ENCODE measurements around the gene NF1.
A peak's percentile ranks its signal among the peaks of the same experiment; 100 is the strongest.
"Not testable (repeated sequence)": the region's sequence is repeated elsewhere in the genome, so short reads cannot be mapped to it uniquely, and the experiment has no call there.

NF1 gene

GRCh38 chr17:31094600-31095235, at the start of gene NF1:
Gene NF1, plus strand, starts transcription at chr17:31094977. Its CDS starts 333 bp downstream, at chr17:31095310.
- DNase-seq, result peak; percentile 88

GRCh38 chr17:31046856-31047425, 47.8 kb upstream of the NF1 start:
- DNase-seq, result not testable (repeated sequence)

GRCh38 chr17:31048142-31048541, 46.6 kb upstream of the NF1 start:
- DNase-seq, result no peak

- no peak for DNase-seq
Observed at GRCh38 chr17:31048780-31049179, 46.0 kb upstream of the NF1 start.

- no peak for DNase-seq
Observed at GRCh38 chr17:31050948-31051347, 43.8 kb upstream of the NF1 start.

DNA sequence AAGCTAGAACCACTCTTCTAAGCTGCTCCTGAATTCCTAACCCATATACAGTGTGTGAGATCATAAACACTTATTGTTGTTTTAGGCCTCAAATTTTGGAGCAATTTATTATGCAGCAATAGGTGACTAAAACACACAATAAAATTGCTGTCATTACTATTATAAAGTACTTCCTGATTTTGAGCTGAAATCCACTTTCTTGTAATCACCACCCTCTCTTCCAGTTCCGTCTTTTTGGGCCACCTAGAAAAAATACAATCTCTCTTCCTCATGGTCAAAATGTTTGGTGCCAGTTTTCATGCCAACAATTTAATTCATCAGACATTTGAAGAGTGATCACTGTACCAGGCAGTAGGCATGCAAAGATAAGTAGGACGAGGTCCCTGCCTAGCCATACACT, 43.3 kb upstream of the NF1 start:
- DNase-seq, result no peak

GRCh38 chr17:31052187-31052889, 42.4 kb upstream of the NF1 start:
- no peak for DNase-seq

DNA sequence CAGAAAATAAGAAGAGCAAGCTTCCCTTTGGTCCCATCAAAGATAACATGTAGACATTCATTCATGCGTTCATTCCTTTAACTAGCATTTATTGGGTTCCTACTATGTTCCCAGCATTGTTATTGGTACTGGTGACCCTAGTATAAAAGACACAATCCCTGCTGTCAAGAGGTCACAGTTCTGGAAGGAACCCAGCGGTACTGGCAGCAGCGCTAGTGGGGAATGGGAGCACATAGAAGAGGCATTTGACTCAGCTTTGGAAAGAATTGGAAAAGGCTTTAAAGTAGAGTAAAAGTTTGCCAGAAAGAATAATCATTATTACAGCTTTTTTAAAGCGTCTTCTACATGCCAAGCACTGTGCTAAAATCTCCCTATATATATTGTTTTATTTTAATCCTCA, 41.7 kb upstream of the NF1 start:
- no peak for DNase-seq

DNA sequence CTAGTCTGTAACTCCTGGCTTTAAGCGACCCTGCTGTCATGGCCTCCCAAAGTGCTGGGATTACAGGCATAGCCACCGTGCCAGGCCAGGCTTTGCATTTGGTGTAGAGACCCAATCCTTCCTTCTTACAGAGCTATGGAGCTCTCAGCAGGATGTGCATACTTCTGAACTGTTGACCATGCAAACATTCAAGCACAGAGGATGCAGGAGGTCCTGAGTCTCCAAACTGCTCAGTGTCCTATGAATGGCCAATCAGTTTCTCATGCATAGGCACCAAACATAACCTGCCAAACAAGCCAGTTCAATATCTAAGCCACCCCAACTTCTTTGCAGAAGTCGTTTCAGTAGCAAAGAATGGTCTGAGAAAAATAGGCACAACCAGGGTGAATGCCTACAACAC, 40.0 kb upstream of the NF1 start:
- DNase-seq, result no peak

DNA sequence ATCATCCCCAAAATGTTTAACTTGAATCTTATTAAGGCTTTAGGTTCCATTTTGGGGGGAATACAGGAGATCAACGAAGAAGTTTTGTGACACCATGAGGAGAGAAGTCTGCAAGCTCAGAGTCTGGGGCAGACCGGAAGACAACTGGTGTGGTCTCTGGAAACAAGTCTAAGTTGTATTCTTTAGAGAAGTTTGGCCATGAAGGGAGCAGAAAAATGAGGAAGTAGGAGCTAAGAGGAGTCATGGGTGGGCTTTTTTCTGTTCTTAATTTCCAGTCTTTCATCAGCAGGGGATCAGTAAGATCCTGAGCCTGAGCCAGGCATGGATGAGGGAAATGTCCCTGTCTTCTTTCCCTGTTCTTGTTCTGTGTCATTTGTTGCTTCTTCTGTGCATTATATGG, 35.8 kb upstream of the NF1 start:
- DNase-seq, result no peak

GRCh38 chr17:31060791-31061550, 33.8 kb upstream of the NF1 start:
- no peak for DNase-seq

GRCh38 chr17:31061678-31062077, 33.1 kb upstream of the NF1 start:
- DNase-seq, result no peak

GRCh38 chr17:31062346-31062745, 32.4 kb upstream of the NF1 start:
- DNase-seq, result no peak

DNA sequence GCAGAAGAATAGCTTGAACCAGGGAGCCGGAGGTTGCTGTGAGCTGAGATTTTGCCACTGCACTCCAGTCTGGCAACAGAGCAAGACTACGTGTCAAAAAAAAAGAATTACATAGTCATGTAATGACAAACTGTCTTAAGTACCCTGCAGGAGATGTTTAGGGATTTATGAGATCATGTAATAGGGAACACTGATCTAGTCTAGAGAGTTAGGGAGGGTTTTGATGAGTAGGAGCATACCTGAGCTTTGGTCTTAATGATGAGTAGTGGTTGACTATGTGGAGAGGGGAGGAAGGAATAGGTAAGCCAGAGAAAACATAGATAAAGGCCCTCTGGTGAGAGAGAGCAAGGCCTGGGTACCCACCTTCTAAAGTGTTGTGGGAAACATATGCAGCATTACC, 30.1 kb upstream of the NF1 start:
- no peak for DNase-seq

DNA sequence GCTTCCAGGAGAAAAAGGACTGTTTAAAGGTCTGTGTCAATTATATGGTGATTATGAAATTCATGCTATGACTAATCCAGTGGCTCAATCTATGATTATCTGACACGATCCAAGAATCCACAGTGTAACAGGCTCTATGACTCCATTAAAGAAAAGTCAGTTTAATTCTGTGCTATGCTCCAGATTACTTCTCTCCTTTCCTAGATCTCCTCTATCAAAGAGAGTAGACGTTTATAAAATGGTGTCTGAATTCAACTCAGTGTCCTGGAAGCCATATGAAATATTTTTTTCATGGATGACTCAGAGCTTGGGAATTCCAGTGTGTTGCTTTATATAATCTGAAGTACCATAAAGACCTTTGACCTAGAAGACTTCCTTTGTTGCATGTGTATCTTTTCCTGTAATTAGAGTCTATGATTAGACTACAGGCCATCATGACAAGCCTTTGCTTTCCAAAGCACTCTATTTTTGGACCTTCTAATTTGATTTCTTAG, 27.0 kb upstream of the NF1 start:
- no peak for DNase-seq

- DNase-seq, result peak; percentile 14
Observed at GRCh38 chr17:31068291-31068690, 26.5 kb upstream of the NF1 start.

DNA sequence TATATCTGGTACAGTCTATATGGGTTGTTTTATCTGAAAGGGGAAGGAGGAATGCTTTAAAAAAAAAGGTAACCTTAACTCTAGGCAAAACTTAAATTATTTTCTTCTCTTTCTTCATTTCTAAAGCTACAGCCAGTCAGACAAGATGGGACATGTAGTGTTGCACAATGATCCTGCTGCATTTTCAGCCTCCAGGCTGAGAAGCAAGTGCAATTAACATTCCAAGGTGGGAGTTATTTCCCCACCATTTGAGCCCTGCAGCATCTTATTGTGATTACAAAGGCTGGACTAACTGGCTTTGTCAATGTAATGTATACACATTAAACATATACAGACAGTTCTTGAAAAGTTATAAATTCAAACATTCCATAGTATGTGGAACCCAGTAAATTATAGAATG, 22.6 kb upstream of the NF1 start:
- no peak for DNase-seq

- DNase-seq, result no peak
Observed at GRCh38 chr17:31073411-31073810, 21.4 kb upstream of the NF1 start.

- DNase-seq, result no peak
Observed at GRCh38 chr17:31074772-31075555, 19.8 kb upstream of the NF1 start.

GRCh38 chr17:31078290-31078689, 16.5 kb upstream of the NF1 start:
- no peak for DNase-seq

- DNase-seq, result no peak
Observed at GRCh38 chr17:31079731-31080130, 15.0 kb upstream of the NF1 start.

GRCh38 chr17:31085563-31085962, 9.2 kb upstream of the NF1 start:
- DNase-seq, result no peak

DNA sequence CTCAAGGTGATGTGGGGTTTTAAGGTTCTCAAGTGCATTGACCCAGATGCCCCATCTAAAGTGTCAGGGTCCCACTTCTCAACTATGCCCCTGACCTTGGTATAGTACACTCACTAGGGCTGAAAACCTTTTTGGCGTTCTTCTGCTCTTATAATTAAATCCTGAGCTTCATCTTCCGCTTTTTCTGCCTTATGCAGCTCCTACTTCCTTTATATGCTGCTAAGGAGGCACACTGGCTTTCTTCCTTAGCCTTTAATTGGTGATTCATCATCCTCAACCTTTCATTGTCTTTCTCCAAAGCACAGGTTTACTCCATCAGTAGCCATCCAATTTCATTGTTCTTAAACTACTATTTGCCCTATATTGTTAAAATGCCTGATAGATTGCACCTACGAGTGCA, 5.3 kb upstream of the NF1 start:
- DNase-seq, result no peak

Measured in SHP77 treated with DMSO at 0.1 percent for 48 hours (cell line).